ENCODE measurements around the gene PRM1. TPM values are rescaled to one million over a fixed set of nuclear protein-coding genes. Genes with fewer than 3 reads are reported as not detected.

The PRM1 gene
- total RNA-seq, 1 experiment from 2014 or later, result 0.48 TPM

- ChIA-PET CTCF (interaction anchor here (1.2 to 3.1 kb wide), 3 partner anchors 29 to 71 kb away, joined by 3 to 15 read pairs (median 6); partner anchors contain the start of gene SOCS1), POLR2A (interaction anchor here (1.1 to 3.0 kb wide), 3 partner anchors 11 to 72 kb away, joined by 3 to 24 read pairs (median 16); partner anchors contain the start of gene SOCS1)
- ATAC-seq (peak; percentile 14), DNase-seq (ENCODE audit: low spot score) (no peak)
- no peaks in the 10 kb centered on the region for H3K9me3 Mint-ChIP-seq
- H3K36me3 Mint-ChIP-seq, result peaks cover 10% of the 10 kb centered on the region
- TF ChIP-seq SP1 (CRISPR knock-in tag; conservative IDR thresholded peaks at IDR 0.05), result peak; percentile 29; the same call in 1 of the 2 replicates
- no peak for TF ChIP-seq RELA (CRISPR knock-in tag; IDR thresholded peaks at IDR 0.05; ENCODE audit: borderline replicate concordance)
- 0 out of 2 replicates have a peak, but pooled peaks have one; percentile 15 for TF ChIP-seq NFE2L1 (CRISPR knock-in tag; IDR thresholded peaks at IDR 0.05)
- peak overlapping the region; percentile 23 for H3K4me3 Mint-ChIP-seq
- H3K27me3 Mint-ChIP-seq (ENCODE audit: low read depth), result no peaks in the 10 kb centered on the region
- peak overlapping the region; percentile 100 for H3K27ac Mint-ChIP-seq
- H3K4me1 Mint-ChIP-seq, result peaks cover 59% of the 10 kb centered on the region
These were observed 46.4 kb upstream of the PRM1 start for GRCh38 chr16:11327277-11328171.

GRCh38 chr16:11326737-11327276, 45.7 kb upstream of the PRM1 start:
- TF ChIP-seq, protein P1, sequence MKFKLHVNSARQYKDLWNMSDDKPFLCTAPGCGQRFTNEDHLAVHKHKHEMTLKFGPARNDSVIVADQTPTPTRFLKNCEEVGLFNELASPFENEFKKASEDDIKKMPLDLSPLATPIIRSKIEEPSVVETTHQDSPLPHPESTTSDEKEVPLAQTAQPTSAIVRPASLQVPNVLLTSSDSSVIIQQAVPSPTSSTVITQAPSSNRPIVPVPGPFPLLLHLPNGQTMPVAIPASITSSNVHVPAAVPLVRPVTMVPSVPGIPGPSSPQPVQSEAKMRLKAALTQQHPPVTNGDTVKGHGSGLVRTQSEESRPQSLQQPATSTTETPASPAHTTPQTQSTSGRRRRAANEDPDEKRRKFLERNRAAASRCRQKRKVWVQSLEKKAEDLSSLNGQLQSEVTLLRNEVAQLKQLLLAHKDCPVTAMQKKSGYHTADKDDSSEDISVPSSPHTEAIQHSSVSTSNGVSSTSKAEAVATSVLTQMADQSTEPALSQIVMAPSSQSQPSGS (CRISPR knock-in tag; IDR thresholded peaks at IDR 0.05; ENCODE audit: borderline replicate concordance, low read depth), result no peak
- TF ChIP-seq TP53 (CRISPR knock-in tag; IDR thresholded peaks at IDR 0.05) (no peak), PRRX2 (CRISPR knock-in tag; IDR thresholded peaks at IDR 0.05) (no peak)
- no peak for DNase-seq (ENCODE audit: low spot score)
- H3K36me3 Mint-ChIP-seq, result peaks cover 10% of the 10 kb centered on the region
- H3K27ac Mint-ChIP-seq, result peak overlapping the region; percentile 100
- peaks cover 62% of the 10 kb centered on the region for H3K4me1 Mint-ChIP-seq
- no peaks in the 10 kb centered on the region for H3K27me3 Mint-ChIP-seq (ENCODE audit: low read depth)
- no peak overlapping the region for H3K4me3 Mint-ChIP-seq
- CTCF ChIA-PET, result interaction anchor here (1.2 kb wide), 1 partner anchor 70 kb away, joined by 6 read pairs; the partner anchor contains the start of gene SOCS1
- ATAC-seq, result no peak
- POLR2A ChIA-PET, result interaction anchor here (0.5 to 1.1 kb wide), 2 partner anchors 11 to 71 kb away, joined by 3 to 4 read pairs; no protein-coding TSS in a partner anchor
- H3K9me3 Mint-ChIP-seq, result no peaks in the 10 kb centered on the region

- DNase-seq (ENCODE audit: low spot score) (no peak), ATAC-seq (no peak)
- CTCF ChIA-PET, result interaction anchor here (1.2 kb wide), 1 partner anchor 70 kb away, joined by 6 read pairs; the partner anchor contains the start of gene SOCS1
- no peak overlapping the region for H3K4me3 Mint-ChIP-seq
- H3K27me3 Mint-ChIP-seq (ENCODE audit: low read depth), result no peaks in the 10 kb centered on the region
- POLR2A ChIA-PET, result interaction anchor here (0.5 to 1.1 kb wide), 2 partner anchors 10 to 71 kb away, joined by 3 to 4 read pairs; no protein-coding TSS in a partner anchor
- peak overlapping the region; percentile 75 for H3K27ac Mint-ChIP-seq
- H3K36me3 Mint-ChIP-seq, result peaks cover 7% of the 10 kb centered on the region
- no peaks in the 10 kb centered on the region for H3K9me3 Mint-ChIP-seq
- TF ChIP-seq RELA (CRISPR knock-in tag; IDR thresholded peaks at IDR 0.05; ENCODE audit: borderline replicate concordance) (no peak), ZNF121 (CRISPR knock-in tag; IDR thresholded peaks at IDR 0.05) (peak; percentile 68; the same call in 1 of the 2 replicates)
- H3K4me1 Mint-ChIP-seq, result peaks cover 62% of the 10 kb centered on the region
These were observed 45.1 kb upstream of the PRM1 start for GRCh38 chr16:11326084-11326736.

- no peak overlapping the region for H3K4me3 Mint-ChIP-seq
- H3K36me3 Mint-ChIP-seq, result peaks cover 2% of the 10 kb centered on the region; the same call in 1 of the 2 replicates
- no peaks in the 10 kb centered on the region for H3K27me3 Mint-ChIP-seq (ENCODE audit: low read depth)
- TF ChIP-seq ESRRA (CRISPR knock-in tag; IDR thresholded peaks at IDR 0.05; ENCODE audit: borderline replicate concordance) (no peak), ZNF317 (CRISPR knock-in tag; IDR thresholded peaks at IDR 0.05; ENCODE audit: borderline replicate concordance, low read depth) (no peak), IRF2 (CRISPR knock-in tag; IDR thresholded peaks at IDR 0.05; ENCODE audit: borderline replicate concordance, low read depth) (no peak), GRHL2 (CRISPR knock-in tag; IDR thresholded peaks at IDR 0.05; ENCODE audit: insufficient replicate concordance, severe bottlenecking) (no peak), ZNF232 (CRISPR knock-in tag; IDR thresholded peaks at IDR 0.05) (no peak), GTF2I (CRISPR knock-in tag; conservative IDR thresholded peaks at IDR 0.05) (no peak), NR1H2 (CRISPR knock-in tag; IDR thresholded peaks at IDR 0.05) (no peak), ETV6 (CRISPR knock-in tag; IDR thresholded peaks at IDR 0.05) (no peak), ZNF671 (CRISPR knock-in tag; IDR thresholded peaks at IDR 0.05) (no peak), ELF4 (CRISPR knock-in tag; IDR thresholded peaks at IDR 0.05; ENCODE audit: low read depth) (no peak)
- TF ChIP-seq, protein P2, sequence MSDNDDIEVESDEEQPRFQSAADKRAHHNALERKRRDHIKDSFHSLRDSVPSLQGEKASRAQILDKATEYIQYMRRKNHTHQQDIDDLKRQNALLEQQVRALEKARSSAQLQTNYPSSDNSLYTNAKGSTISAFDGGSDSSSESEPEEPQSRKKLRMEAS (CRISPR knock-in tag; IDR thresholded peaks at IDR 0.05), result no peak
- TF ChIP-seq, protein P3, sequence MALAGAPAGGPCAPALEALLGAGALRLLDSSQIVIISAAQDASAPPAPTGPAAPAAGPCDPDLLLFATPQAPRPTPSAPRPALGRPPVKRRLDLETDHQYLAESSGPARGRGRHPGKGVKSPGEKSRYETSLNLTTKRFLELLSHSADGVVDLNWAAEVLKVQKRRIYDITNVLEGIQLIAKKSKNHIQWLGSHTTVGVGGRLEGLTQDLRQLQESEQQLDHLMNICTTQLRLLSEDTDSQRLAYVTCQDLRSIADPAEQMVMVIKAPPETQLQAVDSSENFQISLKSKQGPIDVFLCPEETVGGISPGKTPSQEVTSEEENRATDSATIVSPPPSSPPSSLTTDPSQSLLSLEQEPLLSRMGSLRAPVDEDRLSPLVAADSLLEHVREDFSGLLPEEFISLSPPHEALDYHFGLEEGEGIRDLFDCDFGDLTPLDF (CRISPR knock-in tag; IDR thresholded peaks at IDR 0.05), result no peak
- peak overlapping the region; percentile 79 for H3K27ac Mint-ChIP-seq
- POLR2A ChIA-PET, result no interaction called here
- CTCF ChIA-PET, result interaction anchor here (0.6 to 0.8 kb wide), 2 partner anchors 13 to 42 kb away, joined by 3 to 4 read pairs; no protein-coding TSS in a partner anchor
- H3K4me1 Mint-ChIP-seq, result peaks cover 58% of the 10 kb centered on the region
- no peak for DNase-seq (ENCODE audit: low spot score)
- ATAC-seq, result no peak
- H3K9me3 Mint-ChIP-seq, result no peaks in the 10 kb centered on the region
These were observed 44.4 kb upstream of the PRM1 start for GRCh38 chr16:11325404-11326083.

Data from WTC11 (cell line).